Right lobe of liver (tissue), 4 donors: ENCODE results near the gene CCDC33.

Experiments
- CTCF ChIP-seq, 4 donors: fragments of 200-600 bp in 3 of 4; fragments of 450-650 bp in 1 of 4; IDR thresholded peaks; one replicate each; pipeline versions ENCODE4 v1.5.1 to v1.8.0; 2016 to 2022; ENCODE audit warnings: antibody characterized with exemption in 4 of 4, mild to moderate bottlenecking in 2 of 4
- POLR2A ChIP-seq: fragments of 450-650 bp; IDR thresholded peaks from one replicate; pipeline ENCODE4 v1.6.1; 2017; ENCODE audit warnings: antibody characterized with exemption, mild to moderate bottlenecking
- donor health status: DM: no; HTN: no; CAD: no.
- donor health status: DM: no; HTN: no; CAD: no.
- donor health status: DM: no; HTN: yes; CAD: no.

- TF ChIP-seq POLR2A (no peak), CTCF (IDR thresholded peaks at IDR 0.05) (no peak)
Observed at GRCh38 chr15:74383286-74383685, 147.2 kb downstream of the CCDC33 start.
